GM18909 (cell line): Measurements from ENCODE around the gene NFATC4.
"Not testable (repeated sequence)": the region's sequence is repeated elsewhere in the genome, so short reads cannot be mapped to it uniquely, and the experiment has no call there.

Experiments
- ATAC-seq: cut with Tn5 transposase; IDR thresholded peaks from one replicate; pipeline ENCODE4 v1.9.1; 2021; ENCODE audit warnings: mild to moderate bottlenecking; ENCODE audit not compliant: unreplicated experiment, poor library complexity

NFATC4 gene

DNA sequence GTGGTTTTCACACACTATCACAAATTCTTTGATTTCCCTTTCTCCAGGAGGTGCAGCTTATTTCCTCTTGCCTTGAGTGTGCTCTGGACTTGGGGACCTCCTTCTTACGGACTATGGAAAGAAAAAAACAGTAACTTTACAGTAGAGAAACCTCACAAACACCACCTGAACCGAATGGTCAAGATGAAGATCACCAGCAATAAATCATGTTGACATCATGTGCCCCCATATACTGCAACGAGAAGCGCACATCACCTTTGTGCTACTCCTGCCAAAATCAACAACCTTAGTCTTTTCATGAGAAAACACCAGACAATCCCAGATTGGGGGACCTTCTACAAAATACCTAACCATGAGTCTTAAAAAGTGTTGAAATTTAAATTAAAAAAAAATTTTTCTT lies 17.5 kb downstream of the NFATC4 start:
- no peak for ATAC-seq

DNA sequence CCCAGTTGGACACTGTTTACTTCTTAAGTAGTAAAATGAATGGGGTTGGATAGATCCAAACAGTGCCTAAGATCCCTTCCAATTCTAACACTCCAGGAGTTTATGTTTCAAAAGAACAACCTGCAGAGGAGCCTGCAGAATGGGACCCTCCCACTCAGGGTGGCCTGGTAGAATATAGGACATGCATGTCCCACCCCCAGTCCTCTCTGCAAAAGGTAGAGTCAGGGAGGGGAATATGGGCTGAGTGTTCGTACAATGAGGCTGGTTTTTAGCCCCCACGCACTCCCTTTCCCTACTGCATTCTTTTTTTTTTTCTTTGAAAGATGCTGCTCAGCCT lies 19.0 kb downstream of the NFATC4 start:
- no peak for ATAC-seq

DNA sequence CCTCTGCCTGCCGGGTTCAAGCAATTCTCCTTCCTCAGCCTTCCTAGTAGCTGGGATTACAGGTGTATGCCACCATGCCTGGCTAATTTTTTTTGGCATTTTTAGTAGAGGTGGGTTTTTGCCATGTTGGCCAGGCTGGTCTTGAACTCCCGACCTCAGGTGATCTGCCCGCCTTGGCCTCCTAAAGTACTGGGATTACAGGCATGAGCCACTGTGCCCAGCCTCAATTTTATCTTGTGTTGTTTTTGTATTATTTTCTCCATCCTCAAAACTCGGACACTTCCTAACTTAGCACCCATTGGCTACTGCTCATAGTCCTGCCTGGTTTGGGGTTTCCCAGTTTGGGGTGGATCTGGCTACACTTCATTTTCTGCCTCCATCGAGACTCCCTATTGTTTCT lies 19.6 kb downstream of the NFATC4 start:
- not testable (repeated sequence) for ATAC-seq

DNA sequence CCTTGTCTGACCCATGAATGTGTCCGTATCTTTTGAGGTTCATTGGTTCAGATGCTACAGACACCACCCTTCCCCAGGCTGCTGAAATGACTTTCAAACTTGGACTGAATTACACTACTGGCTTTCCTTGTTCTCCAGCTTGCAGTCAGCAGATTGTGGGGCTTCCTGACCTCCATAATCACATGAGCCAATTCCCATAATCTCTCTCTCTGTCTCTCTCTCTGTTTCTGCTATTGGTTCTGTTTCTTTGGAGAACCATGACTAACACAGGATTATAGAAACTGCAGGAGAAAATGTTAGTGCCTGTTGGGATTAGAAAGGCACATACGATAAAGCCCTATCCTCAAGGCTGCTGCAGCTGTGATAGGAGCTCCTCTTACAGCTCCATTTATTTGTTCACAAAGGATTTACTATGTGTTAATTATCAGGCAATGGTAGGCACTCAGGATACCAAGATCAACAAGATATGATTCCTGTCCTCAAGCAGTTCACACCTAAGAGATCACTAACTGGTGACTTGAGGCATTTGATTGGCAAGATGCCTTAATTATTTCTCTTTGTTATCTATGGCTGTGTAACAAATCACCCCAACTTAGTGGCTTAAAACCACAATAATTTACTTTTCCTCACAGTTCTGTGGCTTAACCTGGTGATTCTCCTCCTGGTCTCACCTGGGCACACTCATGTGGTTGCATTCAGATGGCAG lies 20.6 kb downstream of the NFATC4 start:
- ATAC-seq, result no peak

DNA sequence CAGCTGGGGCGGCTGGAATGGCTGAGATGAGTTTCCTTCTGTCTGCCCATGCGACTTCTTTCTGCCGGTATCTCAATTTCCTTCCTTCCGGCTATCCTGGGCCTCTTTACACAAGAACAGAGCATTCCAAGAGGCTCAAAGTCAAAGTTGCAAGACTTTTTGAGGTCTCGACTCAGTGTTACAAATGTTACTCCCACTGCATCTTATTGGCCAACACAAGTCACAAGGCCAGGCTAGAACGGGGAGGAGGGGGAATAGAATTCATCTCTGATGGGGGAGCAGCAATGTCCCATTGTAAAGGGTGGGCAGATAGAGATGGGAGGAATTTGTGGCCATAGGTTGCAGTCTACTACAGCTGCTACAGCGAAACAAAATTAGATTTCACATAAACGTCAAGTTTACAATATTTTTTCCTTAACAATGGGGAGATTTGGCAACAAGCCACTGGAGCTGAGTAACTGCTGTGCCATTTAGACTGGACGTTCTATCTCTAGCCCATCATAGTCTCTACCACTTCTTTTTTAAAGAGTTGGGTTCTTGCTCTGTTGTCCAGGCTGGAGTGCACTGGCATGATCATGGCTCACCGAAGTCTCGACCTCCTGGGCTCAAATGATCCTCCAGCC lies 21.4 kb downstream of the NFATC4 start:
- ATAC-seq, result no peak

DNA sequence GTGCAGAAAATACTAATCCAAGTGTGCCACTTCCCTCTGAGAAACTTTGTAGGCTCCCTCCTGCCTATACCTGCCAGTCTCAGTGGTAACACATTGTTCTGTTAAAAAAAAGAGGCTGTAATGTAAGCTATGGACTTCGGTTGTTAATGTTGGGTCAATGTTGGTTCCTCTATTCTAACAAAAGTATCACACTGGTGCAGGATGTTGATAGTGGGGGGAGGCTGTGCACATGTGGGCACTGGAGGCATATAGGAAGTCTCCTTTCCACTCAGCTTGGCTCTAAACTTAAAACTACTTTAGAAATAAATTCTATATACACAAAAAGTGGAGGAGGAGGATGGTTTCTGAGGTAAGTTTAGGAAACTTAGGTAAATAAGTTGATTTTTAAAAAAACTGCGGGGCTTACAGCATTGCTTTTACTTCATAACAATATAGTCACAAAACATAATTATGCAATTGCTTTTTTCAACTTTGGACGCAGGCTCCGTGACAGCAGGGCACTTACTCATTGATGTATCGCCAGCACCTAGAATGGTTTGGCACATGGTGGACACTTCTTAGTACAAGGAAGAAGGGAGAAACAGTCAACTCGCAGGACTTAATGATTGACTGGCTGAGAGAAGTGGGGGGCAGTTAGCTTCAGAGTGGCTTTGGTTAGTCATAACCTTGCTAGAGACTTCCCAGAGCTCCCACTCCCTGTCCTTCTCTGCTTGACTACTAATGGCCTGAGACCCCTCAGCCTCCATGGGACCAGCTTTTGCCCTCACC lies 22.9 kb downstream of the NFATC4 start:
- no peak for ATAC-seq

DNA sequence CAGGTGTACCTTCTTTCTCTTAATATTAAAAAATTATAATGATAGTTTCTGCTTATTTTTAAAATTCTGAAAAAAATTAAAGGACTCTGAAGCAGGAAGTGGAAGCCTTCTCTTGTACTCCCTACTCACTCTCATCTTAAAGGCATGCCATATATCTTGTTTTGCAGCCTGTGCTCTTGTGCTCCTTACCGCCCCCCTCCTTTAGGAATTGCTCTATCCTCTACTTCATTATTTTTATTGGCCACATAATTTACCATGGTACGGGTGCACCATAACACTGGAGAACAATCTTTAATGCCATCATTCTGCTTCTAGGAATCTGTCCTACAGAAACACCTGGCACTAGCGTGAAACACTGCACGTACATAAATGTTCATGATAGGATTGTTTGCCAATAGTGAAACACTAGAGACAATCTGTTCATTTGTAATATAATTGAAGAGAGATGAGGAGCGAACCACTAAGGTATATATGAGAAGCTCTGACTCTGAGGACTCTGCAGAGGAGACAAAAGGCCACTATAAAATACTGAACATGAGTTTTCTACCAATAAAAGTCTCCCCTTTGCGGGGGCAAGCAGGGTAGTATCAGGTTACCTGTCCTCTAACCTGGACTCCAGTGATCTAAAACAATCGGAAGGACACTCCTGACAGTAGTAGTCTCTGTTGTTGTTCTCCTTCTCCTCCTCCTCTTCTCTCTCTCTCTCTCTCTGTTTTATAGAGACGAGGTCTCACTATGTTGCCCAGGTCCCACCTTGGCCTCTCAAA lies 24.5 kb downstream of the NFATC4 start:
- ATAC-seq, result no peak

DNA sequence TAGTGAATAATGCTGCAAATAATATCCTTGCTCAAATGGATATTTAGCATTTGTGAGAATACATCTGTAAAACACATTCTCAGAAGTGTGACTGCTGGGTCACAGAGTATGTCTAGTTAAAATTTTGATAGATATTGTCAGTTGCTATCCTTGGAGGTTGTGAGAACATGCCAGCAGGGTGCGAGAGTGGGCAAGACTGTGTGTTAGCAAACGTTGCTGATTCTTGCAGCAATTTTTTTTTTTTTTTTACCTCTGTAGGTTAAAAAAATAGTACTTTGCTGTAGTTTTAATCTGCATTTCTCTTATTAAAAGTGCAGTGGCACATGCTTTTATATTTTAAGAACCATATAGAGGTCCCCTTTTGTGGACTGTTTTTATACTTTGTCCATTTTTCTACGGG lies 26.3 kb downstream of the NFATC4 start:
- ATAC-seq, result no peak

DNA sequence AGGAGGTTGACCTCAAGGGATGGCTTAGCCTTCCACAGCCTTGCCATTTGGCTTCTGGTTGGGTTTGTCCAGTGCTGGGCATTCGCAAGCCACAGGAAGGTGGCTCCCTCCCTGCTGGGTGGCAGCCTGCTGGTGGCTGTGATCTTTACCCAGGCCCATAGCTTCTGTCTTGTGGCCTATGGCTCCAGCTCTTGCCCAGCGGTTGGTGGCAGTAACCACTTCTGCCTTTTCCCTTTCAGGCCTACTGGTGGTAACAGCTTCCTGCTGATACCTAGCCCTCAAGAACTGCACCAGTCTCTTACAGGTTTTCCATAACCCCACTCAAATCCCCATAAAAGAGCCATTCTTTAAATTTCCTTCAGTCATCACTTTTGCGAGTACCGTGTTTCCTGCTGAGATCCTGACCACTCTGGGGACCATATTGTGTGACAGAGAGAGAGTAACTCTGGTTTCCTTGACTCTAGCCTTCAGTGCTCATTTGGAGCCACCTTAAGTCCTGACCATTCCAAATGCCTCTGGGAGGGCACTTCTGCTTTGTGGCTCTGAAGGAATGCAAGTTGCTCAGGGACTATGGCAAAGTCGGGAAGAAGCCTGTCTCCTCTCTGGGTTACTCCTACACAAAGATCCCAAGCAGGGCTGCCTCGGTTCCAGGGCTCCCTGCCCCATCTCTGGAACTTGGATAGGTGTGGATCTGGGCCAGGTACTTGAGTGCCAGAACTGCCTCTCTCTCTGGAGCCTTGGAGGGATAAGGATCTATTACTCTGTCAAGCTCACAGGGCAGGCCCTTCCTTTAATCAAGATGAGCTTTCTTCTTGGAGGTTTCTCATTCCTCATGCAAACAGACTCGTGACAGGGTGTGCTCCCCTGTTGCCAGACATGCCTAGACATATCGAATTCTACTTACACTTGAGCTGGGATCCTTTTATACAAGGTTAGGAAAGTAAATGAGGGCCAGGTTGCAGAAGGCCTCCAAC lies 27.9 kb downstream of the NFATC4 start:
- no peak for ATAC-seq

DNA sequence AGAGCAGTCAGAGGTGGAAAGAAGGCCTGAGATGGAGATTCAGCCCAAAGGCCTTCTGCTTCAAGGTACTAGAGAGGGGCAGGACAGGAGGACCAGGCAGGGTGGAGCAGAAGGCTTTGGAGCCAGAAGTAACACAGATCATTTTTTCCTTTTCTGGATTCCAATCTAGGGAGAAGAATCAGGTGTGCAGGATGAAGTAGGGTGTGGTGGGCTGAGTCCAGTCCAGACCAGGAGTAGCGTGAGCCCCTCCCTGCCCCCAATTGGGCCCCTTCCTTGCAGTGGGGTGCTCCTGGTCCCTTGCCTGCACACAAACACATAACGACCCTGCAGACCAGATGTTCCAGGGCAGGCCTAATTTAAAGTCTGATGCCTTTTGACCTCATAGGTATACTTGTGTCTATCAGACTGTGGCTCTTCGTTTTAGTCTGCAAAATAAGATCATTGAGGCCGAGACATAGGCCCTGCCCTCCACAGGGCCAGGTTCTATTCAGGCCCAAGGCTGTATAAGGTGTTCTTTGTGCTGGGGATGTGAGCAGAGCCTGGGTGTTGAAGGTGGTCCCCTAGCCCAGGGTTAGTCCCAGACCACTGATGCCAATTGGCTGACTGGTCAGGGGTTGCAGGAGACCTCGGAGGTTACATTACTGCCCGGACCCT lies 29.8 kb downstream of the NFATC4 start:
- no peak for ATAC-seq

DNA sequence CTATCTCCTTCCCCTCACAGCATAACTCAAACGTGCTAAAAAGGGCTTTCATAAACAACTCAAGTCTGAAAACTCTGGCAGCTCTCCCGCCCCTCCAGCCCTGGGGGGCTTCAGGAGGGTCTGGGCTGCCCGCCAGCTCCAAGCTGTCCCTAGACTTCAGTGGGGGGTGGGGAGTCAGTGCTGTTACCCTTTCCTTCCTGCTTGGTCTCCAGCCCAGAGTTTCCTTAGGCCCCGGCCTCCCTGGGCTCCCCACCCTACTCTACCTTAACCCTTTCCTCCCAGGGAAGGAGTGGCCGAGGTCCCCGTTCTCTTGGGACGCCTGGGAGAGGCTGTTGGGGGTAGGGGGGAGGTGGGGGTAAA lies 30.3 kb downstream of the NFATC4 start:
- ATAC-seq, result no peak

DNA sequence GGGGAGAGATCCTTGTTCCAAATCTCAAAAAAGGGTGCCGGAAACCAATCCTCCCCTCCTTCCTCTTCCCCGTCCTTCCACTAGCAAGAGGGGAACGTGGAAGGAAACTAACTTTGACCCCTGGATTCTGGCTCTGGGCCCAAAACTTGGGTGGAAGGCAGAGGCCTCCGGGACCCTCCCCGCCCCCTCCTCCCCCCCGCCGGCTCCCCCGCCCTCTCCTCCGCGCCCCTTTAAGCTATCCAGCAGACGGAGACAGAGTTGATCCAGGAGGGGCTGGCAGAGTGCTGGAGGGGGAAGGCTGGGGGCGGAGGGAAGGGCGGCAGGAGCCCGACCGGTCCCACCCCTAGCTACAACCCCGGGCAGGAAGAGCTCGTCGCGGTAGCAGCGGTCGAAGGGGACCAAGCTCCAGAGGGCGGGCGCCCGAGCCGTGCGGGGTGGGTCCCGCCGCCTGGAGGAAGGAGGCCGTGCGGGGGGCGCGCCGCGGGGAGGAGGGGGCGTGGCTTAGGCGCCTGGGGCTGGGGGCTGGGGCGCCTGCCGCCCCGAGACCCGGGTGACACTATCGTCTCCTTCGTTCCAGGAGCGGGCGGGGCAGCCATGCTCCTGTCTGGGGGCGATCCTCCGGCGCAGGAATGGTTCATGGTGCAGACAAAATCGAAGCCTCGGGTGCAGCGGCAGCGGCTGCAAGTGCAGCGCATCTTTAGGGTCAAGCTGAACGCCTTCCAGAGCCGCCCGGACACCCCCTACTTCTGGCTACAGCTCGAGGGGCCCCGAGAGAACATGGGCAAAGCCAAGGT lies 30.9 kb downstream of the NFATC4 start, which contains the start of gene NYNRIN:
Gene NYNRIN (plus strand): TSS at position 351 of the 794 bp plus-strand sequence. CDS start 244 bp downstream, at position 595.
- ATAC-seq, result no peak

DNA sequence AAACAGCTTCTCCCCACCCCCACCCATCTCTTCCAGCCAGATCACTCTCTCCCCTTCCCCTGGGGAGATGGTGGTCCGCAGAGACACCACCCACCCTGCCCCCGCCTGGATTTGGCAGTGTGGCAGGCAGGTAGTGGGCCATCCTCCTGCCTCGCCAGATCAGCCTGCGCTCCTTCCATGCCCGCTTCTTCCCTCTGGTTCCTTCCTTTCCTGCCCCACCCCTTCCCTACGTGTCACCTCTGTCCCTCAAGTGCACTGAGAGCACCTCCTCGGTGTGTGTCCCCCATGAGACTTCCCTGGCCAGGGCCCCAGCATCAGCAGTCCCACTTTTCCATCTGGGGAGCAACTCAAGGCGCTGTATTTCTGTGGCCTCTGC lies 31.5 kb downstream of the NFATC4 start:
- ATAC-seq, result no peak

DNA sequence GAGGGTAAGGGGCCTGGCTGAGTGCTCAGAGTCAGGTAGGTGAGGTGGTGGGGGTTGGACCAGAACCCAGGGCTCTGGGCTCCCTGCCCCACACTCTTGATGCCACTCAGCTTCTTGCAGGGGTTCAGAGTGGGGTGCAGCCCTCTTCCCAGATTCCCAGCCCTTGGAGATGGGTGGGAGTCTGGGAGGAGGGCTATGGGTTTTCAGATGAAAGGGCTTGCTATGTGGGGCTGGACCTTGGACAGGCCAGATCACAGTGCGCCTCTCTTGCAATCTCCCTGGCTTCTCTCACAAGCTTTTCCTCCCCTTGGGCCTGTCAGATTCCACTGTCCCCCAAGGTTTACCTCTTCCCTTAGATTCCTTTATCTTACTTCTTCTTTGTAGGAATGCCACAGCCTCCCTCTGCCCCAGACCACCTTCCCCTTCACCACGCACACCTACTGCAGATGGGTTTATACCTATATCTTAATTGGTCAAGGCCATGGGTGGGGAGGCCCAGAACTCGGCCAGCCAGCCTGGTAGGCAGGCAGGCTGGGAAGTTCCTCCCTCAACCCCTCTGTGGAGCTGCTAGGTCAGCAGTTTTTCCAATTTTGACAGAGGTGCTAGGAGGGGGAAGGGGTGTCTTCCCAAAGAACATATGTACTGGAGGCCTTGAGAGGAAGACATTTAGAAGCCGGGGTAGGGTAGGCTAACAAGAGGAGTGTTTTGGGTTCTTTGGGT lies 32.2 kb downstream of the NFATC4 start:
- ATAC-seq, result no peak

DNA sequence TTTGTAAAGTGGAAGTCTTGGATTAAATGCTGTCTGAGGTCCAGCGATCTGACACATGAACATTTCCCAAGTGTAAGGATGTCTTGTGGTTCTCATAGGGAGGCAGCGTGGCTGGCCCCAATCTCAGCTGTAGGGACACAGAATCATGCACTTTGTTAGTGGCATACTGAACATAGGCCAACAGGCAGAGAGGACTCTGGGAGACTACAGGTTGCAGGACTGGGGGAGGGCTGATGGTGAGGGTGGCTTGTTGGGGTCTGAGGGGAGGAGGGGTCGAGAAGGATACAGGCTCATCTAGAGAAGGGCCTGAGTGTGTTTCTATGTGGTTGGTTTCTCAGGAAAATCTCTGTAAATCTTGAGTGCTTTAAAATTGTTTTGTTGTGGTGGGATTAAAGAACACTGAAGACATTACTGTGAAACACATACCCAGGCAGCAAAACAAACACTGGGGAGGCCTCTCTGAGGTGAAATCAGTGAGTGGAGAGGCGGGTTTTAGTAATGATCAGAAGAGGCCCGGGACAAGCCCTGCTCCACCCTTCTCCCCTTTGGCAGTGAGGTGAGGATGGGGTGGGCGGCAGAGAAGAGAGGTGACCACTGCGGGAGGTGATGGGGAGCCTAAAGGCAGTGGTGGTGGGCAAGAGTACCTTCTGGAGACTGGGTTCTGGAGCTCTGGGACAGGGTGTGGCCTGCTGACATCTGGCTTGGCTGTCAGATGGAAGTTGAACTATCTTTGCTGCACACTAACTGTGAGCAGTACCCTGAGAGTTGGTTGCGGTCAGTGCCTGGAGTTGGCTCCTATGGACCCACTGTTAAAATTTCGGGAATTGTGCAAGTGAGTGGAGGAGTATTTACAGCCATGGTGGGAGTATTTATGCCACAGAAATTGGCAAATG lies 34.1 kb downstream of the NFATC4 start:
- no peak for ATAC-seq

DNA sequence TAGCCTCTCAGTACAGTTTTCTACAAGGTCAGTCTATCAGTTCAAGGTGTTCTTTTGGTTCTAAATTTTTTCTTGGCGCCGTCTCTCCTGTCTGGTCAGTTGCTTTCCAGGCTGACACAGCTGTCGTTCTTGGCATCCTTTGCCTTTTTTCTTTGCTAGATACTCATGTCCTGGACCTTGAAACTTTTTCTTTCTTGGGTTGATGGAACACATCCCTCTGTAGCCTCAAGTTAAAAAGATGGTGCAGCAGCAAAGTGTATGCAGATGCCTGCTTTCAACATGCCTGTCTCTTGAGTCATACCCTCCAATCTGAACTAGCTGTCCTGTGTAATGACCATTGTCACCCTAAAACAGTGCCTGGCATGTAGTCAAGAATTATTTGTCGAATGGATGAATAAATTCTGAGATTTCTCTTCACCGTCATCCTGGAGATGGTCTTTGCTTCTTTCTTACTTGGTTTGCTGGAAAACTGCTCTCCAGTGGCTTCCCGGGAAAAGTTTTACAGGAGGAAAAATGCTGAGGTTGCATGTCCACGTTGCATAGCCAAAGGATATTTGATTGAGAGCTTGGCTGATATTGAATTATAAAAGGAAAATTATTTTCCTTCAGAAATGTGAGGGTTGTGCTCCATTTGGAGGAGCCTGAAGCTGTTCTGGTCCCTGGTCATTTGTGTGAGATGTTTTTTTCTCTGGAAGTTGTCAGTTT lies 35.5 kb downstream of the NFATC4 start:
- no peak for ATAC-seq
